Chondrocyte (in vitro differentiated cells): Measurements from ENCODE around the gene PEPD. TPM values are rescaled to one million over a fixed set of nuclear protein-coding genes. Genes with fewer than 3 reads are reported as not detected.

ENCODE experiments used
- DNase-seq: peaks from one replicate; pipeline ENCODE4 v3.0.0; 2021; ENCODE audit warnings: mixed read lengths, low spot score
- H3K27ac Mint-ChIP-seq: one replicate; pipeline ENCODE4 v1.8.0; 2021; ENCODE audit warnings: mild to moderate bottlenecking, moderate library complexity, mixed read lengths; ENCODE audit not compliant: unreplicated experiment
- H3K27me3 Mint-ChIP-seq: 2 replicates; pipeline ENCODE4 v1.8.0; 2021; ENCODE audit warnings: low read depth, mixed read lengths
- H3K36me3 Mint-ChIP-seq: 2 replicates; pipeline ENCODE4 v1.8.0; 2021; ENCODE audit warnings: low read depth, mixed read lengths
- H3K4me1 Mint-ChIP-seq: 2 replicates; pipeline ENCODE4 v1.8.0; 2021; ENCODE audit warnings: low read depth, mild to moderate bottlenecking, mixed read lengths
- H3K4me3 Mint-ChIP-seq: one replicate; pipeline ENCODE4 v1.8.0; 2021; ENCODE audit warnings: mild to moderate bottlenecking, moderate library complexity, mixed read lengths; ENCODE audit not compliant: unreplicated experiment
- H3K9me3 Mint-ChIP-seq: 2 replicates; pipeline ENCODE4 v1.8.0; 2021; ENCODE audit warnings: low read depth, mixed read lengths
- total RNA-seq: library from RNA; stranded (reverse); gene quantifications from 3 replicates; pipeline ENCODE4 v1.2.1, GENCODE V29; 2021
- TF ChIP-seq, protein P1 (sequence below): fragments of 200-600 bp; sonication (generic); IDR thresholded peaks from 2 replicates; pipeline ENCODE4 v1.5.0; 2021; ENCODE audit warnings: antibody characterized with exemption, mild to moderate bottlenecking, moderate library complexity

Gene PEPD
- total RNA-seq, 1 donor from 2014 or later: 55.6 TPM

DNA sequence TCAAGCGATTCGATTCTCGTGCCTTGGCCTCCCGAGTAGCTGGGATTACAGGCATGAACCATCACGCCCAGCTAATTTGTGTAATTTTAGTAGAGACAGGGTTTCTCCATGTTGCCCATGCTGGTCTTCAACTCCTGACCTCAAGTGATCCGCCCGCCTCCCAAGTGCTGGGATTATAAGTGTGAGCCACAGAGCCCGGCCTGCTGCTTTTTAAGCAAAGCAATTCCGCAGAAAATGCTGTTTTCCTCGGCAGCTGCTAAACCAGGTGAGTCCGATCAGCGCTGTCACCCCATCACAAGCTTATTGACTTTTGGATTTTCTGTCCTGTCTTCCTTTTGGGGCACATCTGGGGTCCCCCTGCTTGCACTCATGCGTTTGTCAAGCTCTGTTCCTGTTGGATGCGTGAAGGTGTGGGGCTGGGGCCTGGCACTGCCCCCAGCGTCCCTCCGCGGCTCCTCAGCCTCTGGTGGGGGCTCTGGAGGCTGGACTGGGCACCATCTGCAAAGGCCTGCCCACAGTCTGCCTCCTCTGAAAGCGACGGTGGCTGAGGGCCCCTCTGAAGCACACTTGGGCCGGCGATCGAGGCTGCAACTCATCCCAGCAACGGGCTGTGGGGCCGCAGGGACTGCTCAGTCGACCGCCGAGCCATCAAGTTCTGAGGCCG lies 122.4 kb downstream of the PEPD start:
- no peak overlapping the region for H3K27ac Mint-ChIP-seq
- peaks cover 14% of the 10 kb centered on the region for H3K4me1 Mint-ChIP-seq
- H3K4me3 Mint-ChIP-seq: no peak overlapping the region
- TF ChIP-seq, protein P1, sequence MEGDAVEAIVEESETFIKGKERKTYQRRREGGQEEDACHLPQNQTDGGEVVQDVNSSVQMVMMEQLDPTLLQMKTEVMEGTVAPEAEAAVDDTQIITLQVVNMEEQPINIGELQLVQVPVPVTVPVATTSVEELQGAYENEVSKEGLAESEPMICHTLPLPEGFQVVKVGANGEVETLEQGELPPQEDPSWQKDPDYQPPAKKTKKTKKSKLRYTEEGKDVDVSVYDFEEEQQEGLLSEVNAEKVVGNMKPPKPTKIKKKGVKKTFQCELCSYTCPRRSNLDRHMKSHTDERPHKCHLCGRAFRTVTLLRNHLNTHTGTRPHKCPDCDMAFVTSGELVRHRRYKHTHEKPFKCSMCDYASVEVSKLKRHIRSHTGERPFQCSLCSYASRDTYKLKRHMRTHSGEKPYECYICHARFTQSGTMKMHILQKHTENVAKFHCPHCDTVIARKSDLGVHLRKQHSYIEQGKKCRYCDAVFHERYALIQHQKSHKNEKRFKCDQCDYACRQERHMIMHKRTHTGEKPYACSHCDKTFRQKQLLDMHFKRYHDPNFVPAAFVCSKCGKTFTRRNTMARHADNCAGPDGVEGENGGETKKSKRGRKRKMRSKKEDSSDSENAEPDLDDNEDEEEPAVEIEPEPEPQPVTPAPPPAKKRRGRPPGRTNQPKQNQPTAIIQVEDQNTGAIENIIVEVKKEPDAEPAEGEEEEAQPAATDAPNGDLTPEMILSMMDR: no peak
- no peaks in the 10 kb centered on the region for H3K36me3 Mint-ChIP-seq
- H3K9me3 Mint-ChIP-seq: no peaks in the 10 kb centered on the region
- no peaks in the 10 kb centered on the region for H3K27me3 Mint-ChIP-seq
- DNase-seq: no peak

DNA sequence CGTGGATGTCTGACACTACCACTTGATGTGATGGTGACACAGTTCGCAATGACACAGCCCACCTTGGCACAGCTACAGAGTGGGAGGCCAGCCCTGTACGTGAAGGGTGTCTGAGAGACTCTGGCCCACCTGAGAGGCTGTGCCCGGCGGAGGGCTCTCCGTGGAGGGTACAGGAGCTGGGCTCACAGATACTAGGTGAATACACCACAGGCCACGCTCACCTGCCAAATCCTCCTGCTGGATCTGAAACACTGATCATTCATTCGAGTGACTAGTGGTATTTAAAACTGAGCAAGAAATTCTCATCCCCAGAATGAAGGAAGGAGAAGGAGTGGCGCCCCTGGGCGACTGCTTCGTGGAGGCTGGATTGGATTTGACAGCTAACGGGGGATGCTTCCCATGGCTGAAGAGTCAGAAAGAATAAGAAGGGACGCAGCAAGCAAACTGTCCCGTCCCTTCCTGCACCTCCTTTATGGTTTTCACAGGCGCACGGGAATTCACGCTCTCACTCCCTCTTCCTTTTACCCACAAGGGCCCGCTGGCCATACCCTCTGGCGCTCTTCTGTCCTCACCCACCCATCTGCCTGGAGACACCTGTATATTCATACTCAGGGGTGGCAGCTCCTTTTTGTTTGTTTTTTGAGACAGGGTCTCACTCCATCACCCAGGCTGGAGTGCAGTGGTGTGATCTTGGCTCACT lies 123.1 kb downstream of the PEPD start:
- TF ChIP-seq, protein P1: peak; percentile 37
- H3K36me3 Mint-ChIP-seq: no peaks in the 10 kb centered on the region
- no peaks in the 10 kb centered on the region for H3K27me3 Mint-ChIP-seq
- H3K4me3 Mint-ChIP-seq: no peak overlapping the region
- peaks cover 16% of the 10 kb centered on the region for H3K4me1 Mint-ChIP-seq
- no peak for DNase-seq
- no peaks in the 10 kb centered on the region for H3K9me3 Mint-ChIP-seq
- H3K27ac Mint-ChIP-seq: no peak overlapping the region

DNA sequence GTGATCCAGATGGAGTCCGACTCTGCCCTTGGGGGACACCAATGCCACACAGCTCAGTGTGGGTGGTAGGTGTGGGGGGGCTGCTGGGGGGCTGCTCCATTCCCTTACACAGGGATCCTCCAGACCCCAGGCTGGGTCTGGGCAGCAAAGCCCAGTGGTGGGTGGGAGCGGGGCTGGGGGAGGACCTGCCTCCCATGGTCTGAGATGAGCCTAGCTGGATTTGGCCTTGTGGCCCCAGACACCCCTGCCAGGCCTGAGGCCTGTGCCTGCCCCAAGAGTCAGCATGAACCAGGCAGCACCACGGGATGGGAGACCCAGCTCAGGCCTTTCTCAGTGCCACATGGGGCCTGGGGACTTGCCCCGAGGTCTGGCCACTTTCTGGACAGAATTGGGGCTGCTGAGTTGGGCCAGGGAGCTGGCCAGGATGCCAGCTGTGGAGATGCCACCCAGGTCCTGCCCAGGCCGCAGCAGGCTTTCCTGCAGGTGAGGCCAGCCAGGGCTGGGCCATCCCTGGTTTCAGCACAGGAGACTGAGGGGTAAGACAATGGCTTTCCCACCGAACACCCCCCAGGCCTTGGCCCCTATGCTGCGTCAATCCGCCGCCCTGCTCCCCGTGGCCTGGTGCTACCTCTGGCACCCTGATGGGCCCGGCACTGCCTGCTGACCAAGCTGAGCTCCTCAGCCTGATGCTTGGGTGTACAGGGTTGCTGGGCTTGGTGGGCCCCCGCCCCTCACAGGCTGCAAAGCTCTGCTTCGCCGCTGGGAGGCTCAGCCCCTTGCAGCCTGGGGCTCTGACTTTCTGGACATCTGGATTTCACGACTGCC lies 123.8 kb downstream of the PEPD start:
- no peaks in the 10 kb centered on the region for H3K36me3 Mint-ChIP-seq
- H3K4me1 Mint-ChIP-seq: peaks cover 16% of the 10 kb centered on the region
- DNase-seq: peak; percentile 89
- H3K27me3 Mint-ChIP-seq: no peaks in the 10 kb centered on the region
- no peaks in the 10 kb centered on the region for H3K9me3 Mint-ChIP-seq
- TF ChIP-seq, protein P1: peak; percentile 70
- H3K27ac Mint-ChIP-seq: no peak overlapping the region
- H3K4me3 Mint-ChIP-seq: no peak overlapping the region

DNA sequence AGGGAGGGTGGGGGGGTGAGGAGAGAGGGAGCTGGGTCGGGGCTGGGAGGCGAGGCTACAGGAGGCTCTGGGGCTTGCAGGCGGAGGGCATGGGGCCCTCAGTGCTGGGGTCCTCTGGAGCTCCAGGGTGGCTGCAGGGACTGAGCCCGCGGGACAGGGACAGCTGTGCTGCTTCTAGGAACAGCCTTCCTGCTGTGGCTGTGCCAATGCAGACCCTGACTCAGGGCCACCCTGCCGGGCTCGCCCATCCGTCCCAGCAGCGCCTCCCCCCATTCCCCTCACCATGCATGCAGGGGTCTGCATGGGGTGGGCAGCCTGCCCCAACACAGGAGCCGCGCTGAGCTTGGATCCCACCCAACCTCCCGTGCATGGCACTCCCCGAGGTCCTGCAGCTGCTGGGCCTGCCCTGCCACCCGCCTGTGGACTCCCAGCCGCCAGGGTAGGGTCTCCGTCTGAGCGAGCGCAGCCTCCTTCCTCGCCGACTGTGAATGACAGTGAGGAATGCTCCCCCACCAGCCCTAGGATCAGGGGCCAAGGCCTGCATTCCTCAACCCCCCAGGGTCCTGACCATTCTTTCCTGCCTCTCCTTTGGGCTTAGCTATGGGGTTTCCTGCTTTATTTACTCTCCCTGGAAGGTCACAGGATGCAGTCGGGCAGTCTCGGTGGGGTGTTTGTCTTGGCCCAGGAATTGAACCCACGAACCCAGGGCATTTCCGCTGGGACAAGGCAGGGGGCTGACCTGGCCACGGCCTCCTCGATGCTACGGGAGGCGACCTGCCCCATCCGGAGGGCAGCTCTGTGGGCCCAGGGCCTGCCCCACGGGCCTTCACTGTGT lies 124.7 kb downstream of the PEPD start:
- TF ChIP-seq, protein P1: no peak
- DNase-seq: no peak
- Mint-ChIP-seq H3K9me3 (no peaks in the 10 kb centered on the region), H3K4me1 (peaks cover 16% of the 10 kb centered on the region), H3K27ac (peak overlapping the region; percentile 37), H3K4me3 (no peak overlapping the region), H3K36me3 (no peaks in the 10 kb centered on the region), H3K27me3 (no peaks in the 10 kb centered on the region)
